ENCODE results near the gene CARD9. TPM values are rescaled to one million over a fixed set of nuclear protein-coding genes. Genes with fewer than 3 reads are reported as not detected.

Gene CARD9
- 1.9 and 2.4 TPM in 2 replicates for total RNA-seq

GRCh38 chr9:136373300-136374182 is at the start of gene CARD9:
Gene CARD9, minus strand, starts transcription at chr9:136373669. Its CDS starts 1,591 bp downstream, at chr9:136372078.

GRCh38 chr9:136410500-136411287 is 37.2 kb upstream of the CARD9 start, which contains the start of the genes ENTR1 and PMPCA:
Gene ENTR1, minus strand, starts transcription at chr9:136410614. Its CDS starts 217 bp downstream, at chr9:136410397.
Gene PMPCA, plus strand, starts transcription at chr9:136410658. Its CDS starts 11 bp downstream, at chr9:136410669.

GRCh38 chr9:136400038-136400834 is 26.8 kb upstream of the CARD9 start, which contains the start of gene SNAPC4:
Gene SNAPC4, minus strand, starts transcription at chr9:136400170. Its CDS starts 1,742 bp downstream, at chr9:136398428.

GRCh38 chr9:136363106-136363948 is 10.1 kb downstream of the CARD9 start, which contains the start of gene DNLZ:
Gene DNLZ, minus strand, starts transcription at chr9:136363744. Its CDS starts 30 bp downstream, at chr9:136363714.

GRCh38 chr9:136327304-136327974 is 46.0 kb downstream of the CARD9 start, which contains the start of gene GPSM1:
Gene GPSM1, plus strand, starts transcription at chr9:136327539. Its CDS starts 157 bp downstream, at chr9:136327696.

Other genes starting within 250 kb of the CARD9 start
- gene LHX3, start 168.5 kb downstream of the CARD9 start, total RNA-seq, result not detected in 2 replicates
- 17.1 and 20.3 TPM in 2 replicates for gene QSOX2, start 127.9 kb downstream of the CARD9 start, total RNA-seq
- not detected in 2 replicates for gene CCDC187, start 69.6 kb downstream of the CARD9 start, total RNA-seq
- gene GPSM1, start 46.1 kb downstream of the CARD9 start, total RNA-seq, result 99.4 and 110 TPM in 2 replicates
- 53.7 and 65.4 TPM in 2 replicates for gene DNLZ, start 9.9 kb downstream of the CARD9 start, total RNA-seq
- gene SNAPC4, start 26.5 kb upstream of the CARD9 start, total RNA-seq, result 6.7 and 8.1 TPM in 2 replicates
- 43.0 and 45.2 TPM in 2 replicates for gene ENTR1, start 36.9 kb upstream of the CARD9 start, total RNA-seq
- gene PMPCA, start 37.0 kb upstream of the CARD9 start, total RNA-seq, result 52.8 and 62.6 TPM in 2 replicates
- 10.0 and 11.9 TPM in 2 replicates for gene INPP5E, start 66.2 kb upstream of the CARD9 start, total RNA-seq
- 27.6 and 33.7 TPM in 2 replicates for gene SEC16A, start 109.4 kb upstream of the CARD9 start, total RNA-seq
- gene NOTCH1, start 172.4 kb upstream of the CARD9 start, total RNA-seq, result 7.2 and 9.7 TPM in 2 replicates